Fibroblast of upper back skin (primary cell): ENCODE data around the gene FOCAD.

ENCODE experiments used
- DNase-seq: peaks from one replicate; pipeline ENCODE4 v3.0.0-alpha.2; 2013

Gene FOCAD

DNA sequence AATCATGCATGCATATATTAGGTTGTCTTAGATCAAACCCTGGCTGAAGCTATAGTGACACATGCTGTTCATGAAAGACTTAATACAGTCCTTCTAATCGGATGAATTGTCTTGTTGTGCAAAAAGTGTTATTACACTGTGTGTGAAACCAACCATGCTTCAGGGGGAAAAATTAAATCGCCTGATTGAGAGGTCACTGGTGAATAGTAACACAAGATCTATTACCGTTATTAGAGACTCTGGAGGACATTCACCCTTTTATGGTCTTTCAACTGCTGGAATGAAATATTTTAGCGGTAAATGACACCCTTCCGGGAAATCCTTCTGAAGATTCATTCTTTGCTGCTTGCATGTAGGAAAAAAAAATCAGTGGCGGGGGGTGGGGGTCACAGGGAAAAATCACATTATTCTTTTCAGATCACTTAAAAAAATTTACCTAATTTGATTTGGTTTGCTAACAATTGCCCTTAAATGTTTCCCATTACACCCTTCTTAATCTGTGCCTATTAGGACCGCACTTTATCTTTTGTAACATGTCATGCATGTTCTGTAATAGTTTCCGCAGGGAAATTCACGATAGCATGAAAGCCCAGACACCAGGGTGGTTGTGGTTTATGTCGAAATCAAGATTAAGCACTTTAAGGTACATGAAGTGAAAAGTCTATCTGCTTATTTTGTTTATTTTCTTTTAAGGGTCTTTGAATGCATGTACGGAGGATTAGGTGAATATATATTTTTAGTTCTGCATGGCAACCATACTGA lies 120.6 kb downstream of the FOCAD start:
- DNase-seq, result no peak

DNA sequence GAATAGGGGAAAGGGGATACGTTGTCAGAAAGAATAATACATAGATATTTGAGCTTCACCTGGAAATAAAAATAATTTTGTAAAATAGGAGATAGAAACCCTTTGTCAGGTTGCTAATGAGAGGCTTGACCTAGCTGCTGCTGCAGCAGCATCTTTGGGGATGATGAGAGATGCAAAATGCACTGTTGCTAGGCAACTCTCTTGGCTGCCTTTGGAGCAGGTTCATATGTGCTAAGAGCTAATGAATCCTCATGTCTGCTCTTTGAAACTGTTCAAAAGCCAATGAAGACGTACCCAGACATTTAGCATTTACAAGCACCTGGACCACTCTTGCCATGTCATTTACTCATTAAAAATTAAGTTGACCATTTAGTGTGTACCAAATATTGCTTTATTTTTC lies 121.7 kb downstream of the FOCAD start:
- DNase-seq, result no peak

DNA sequence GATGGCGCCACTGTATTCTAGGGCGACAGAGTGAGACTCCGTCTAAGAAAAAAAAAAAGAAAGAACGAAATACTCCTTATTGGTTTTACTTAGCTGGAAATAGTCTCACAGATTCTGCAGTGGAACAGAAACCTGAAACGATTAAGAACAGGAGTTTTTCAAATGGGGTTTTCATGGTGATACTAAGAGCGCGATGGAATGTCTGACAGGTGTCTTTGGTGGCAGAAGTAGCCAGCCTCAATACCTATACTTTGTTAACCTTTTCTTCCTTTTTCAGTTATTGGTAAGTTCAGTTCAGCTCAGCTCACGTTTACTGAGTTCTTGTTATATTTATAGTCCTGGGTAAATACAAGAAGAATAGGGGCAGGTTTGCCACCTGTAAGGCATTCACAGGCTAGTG lies 123.9 kb downstream of the FOCAD start:
- DNase-seq, result no peak

DNA sequence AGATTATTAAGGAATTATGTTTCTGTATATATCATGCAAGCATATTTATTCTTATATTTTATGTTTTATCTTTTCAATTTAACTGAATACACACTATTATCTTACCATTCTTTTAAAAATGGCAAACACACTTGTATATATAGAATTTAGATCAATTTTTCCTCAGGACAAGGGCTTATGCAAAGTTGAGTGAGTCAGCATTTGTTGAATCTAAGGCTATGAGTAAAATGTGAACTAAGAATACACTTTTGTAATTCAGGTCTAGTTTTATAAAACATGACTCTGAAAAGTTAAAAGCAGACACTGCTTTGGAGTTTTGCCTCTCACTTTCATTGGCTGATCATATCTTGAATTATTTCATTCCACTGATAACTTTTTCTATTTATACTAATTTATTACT lies 127.8 kb downstream of the FOCAD start:
- DNase-seq, result peak; percentile 13

DNA sequence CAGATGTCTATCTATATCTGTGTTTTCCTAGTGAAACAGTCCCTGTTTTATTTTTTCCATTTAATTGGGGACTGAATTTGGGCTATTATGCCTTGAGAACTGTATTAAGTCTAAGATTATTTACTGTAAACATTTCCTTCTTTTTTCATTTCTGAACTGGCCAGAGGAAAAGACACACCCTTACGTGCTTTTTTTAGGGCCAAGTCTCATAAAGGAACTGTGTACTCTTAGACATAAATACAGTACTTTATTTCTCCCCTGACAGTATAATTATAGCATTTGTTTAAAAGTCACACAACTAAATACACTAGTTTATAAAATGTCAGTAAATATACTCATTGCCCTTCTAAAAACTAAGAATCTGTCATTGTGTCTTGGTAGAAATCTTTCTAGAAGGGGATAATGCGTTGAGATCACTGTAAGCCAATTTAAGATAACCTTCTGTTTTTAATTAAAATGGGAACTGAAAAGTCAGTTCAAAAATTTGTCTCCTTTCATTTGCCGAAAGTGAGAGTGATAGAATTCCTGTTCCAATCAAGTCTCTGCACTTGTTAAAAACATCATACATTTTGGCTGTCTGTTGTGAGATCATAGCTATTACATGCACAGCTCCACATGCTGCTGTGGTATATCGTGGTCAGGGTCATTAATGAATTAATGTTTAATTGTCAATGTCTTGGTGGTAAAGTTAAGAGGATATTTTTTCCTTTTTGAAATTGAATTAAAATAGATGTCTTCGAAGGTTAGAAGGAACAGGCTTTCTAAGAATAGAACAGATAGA lies 132.1 kb downstream of the FOCAD start:
- no peak for DNase-seq

DNA sequence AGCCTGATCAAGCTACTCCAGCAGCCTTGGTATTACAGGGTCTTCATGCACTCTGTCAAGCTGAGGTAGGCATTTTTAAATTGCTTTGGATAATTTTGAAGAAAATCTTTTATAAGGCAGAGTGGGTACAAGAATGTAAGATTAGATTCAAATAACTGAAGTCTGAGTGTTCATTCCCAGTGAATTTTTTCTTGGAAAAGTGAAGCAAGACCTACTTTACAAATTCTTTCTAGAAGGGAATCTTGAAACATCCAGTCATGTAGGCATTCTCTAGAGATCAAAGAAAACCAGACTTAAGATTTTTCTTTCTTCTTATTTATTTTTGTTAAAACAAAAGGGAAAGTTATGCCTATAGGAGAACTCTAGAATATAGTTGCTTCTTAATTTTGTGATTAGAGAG lies 139.0 kb downstream of the FOCAD start:
- DNase-seq, result peak; percentile 38

DNA sequence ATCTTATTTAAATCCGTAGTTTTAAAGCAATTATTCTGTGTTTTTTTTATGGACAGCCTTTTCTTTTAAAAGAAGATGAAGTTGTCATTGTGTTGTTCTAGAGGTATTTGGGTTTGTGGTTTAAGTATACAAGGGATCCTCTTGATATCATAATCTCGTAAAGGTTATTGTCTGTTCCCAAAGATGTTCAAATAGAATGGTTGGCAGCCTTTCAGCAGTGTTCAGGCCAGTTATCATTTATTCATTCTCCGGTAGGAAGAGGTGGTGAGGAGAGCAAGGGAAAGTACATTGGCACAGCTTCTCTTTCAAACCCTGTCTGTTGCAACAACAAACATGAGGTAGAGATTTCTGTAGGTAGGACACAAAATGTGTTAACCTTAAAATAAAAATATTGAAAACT lies 147.0 kb downstream of the FOCAD start:
- DNase-seq, result no peak

DNA sequence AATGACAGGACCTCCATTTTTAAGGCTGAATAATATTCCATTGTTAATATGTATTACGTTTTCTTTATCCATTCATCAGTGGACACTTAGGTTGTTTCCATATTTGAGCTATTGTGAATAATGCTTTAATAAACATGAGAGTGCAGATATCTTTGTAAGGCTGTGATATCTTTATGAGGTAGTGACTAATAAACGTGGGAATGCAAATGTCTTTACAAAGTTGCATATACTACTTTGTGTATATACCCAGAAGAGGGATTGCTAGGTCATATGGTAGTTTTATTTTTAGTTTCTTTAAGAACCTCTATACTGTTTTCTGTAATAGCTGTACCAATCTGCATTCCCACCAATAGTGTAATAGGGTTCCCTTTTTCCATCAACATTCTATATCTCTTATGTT lies 148.7 kb downstream of the FOCAD start:
- DNase-seq, result no peak

DNA sequence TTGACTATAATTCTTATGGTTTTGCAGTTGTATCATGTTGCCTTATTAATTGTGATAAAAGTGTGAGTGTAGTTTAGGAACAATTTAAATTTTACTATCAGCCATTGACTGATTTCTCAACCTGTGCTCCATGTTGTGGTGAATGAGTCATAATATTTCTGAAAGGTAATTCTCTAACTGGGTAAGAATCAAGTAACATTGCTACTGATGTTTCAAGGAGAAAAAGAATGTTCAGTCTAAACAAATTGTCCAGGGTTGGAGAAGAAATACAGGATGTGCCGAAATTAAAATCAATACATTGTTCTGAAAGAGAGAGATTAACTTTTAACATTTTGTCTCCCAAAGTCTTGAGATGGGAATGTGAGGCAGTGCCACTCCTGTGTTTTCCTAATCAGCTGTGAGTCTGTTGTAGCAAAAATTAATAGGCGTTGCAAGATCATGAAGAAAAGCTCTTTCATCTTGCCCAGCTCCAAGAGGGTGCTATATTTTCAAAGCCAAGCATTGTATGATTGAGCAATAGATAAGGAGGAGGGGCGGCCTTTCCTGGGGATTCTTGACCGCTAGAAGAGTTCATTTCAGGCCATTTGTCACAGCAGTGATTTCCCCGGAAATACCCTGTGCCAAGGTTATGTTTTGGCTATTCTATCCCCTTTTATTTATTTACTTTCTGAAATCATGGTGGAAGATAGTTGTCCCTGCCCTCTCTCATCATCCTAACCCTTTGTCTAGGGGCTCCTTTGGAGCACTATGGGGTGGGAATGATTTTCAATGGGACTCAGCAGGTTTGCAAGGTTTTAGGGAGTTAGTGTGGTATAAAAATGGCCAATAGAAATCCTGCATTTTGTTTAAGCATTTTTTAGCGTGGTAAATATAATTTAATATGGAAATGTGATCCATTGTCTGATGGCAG lies 151.6 kb downstream of the FOCAD start:
- DNase-seq, result no peak

DNA sequence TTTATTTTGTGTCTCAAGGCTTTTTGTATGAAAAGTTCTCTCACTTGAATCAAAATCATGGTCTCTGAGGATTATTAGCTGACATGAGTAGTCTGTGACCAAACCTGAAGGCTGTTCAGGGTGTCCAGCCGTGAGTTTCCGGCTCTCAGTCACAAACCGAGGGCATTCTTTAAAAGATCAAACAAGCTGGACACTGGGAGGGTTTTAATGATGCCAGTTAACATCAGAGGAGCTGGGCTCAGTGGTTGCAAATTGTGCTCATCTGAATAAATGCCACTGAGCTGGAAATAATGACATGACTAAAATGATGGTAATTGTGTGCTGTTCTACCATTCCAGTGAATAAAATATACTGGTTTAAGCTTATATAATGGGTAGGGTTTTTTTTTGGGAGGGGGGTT lies 153.1 kb downstream of the FOCAD start:
- no peak for DNase-seq

DNA sequence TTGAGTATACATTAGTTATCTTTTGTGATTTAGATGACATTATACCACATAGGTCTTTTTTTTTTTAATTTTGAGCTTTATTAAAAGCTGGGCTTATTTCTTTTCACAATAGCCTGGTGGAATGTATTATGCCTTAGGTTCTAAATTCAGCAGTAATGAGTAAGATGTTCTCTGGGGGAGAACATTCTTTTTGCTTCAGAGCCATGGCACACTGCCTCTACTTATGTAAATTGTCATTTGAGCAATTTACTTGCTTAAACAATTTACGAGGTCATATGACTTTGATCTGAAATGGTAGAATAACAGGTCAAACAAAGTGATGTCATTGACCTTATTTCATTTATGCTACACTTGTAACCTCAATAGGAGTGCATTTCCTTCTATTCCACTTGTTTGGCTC lies 154.2 kb downstream of the FOCAD start:
- DNase-seq, result no peak

DNA sequence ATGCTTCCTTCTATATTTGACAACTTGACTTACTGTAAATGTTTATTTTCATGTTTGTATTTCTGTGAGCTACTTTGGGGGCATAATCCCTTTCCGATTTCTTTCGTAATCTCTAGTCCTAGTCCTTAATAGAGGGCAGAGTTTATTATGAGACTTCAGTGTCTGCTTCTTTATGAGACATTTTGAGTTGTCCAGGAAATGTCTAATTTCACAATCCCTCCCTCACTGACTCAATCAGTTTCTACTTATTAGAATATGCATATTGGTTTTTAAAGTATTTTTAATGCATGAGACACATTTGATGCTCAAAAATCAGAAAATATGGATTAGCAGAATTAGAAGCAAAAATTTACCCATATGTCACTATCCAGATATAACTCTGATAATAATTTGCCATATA lies 160.9 kb downstream of the FOCAD start:
- no peak for DNase-seq

DNA sequence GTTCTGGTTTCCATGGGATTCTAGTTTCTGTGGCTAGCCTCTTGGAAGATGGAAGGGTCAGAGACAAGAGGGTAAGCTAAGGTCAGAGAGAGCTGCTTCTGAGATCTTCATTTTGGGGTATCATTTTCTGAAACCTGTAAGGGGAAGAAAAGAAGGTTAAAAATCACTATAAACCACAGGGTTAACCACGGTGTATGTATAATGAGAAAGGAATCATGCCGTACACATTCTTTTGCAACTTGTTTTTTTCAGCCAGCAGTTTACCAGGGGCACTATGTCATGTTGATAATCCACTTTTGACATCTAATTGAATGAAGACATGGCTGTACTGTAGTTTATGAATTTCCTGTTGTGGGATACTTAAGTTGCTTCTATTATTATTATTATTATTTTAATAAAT lies 164.4 kb downstream of the FOCAD start:
- peak; percentile 69 for DNase-seq

DNA sequence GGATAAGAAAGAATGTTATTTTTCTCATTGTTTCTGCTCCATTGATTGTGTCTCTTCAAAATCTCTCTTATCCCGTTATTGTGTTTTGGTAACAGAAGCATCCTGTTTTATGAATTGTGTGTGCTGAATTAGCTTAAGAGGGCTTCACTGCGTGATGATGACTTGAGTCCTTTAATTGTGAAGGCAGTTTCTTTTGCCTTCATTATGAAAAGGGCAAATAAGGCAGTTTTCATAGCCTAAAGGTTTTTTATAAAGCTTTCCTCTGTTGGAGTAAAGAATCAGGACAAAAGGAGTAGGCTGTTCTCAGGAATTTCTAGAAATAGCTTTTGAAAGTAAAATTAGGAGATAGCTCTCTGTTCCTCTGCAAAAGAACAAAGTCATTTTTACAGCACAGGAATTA lies 169.8 kb downstream of the FOCAD start:
- DNase-seq, result no peak

DNA sequence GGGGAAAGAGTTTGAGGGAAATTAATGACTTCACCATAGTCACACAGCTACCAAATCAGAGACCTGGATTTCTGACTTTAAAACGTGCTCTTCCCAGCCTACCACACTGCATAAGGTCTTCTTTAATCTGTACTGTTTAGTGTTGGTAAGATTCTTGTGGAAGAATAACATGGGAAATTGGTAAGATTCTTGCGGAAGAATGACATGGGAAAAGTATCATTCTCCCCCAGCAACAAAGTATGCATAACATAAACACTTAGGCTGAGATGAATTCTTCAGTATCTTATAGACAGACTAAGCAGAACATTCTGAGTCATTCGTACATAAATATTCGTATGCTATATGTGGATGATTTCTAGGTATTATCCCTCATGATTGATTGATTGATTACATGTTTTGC lies 170.4 kb downstream of the FOCAD start:
- DNase-seq, result peak; percentile 81

DNA sequence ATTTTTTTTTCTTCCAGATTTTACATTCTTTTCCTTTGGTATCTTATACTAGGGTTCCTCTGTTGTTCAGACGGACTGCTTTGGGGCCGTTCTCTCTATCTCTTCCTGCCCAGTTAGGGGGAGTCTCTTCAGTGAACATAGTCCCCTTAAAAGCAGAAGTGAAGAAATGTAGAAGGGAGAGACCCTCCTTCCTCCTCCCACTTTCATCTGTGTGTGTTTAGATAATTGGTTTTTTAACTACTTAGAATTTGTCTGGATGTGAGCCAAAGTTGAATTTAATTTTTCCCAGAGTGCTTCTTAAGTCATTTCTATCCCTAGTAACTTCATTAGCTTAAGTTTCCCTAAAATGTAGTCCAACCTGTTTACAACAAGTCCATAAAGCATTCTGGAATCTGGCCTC lies 179.9 kb downstream of the FOCAD start:
- DNase-seq, result no peak

DNA sequence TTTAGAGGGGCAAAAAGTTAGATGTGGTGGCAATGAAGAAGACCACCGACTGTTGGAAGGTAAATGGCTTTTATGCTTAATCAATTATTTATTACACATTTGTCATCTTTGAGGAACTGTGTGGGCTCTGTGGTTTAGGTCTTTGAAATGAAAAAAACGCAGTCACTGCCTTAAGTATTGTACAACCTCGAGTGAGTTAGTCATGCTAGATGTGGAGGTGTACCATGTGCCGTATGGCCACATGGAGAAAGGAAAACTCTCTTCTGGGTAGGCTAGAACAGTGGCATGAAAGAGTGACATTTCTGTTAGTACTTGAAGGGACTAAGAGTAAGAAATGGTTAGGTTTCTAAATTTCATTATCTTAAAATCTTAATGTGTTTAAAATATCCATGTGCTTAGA lies 181.3 kb downstream of the FOCAD start:
- DNase-seq, result no peak

DNA sequence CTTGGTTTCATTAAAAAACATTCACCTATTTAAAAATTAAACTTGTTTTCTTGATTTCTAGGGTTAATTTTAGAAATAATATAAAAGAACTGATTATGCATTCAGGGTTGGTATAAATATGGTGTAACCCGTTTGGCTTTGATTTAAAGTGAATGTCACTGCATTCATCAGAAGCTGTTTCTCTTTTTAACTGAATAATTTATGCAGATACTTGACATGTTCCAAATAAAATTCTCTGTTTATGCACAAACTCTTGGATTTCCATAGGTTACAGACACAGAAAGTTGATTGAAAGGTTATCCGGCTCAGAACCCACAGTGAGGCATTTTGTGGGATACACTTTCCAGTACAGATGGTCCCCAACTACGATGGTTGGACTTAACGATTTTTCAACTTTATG lies 186.1 kb downstream of the FOCAD start:
- no peak for DNase-seq

DNA sequence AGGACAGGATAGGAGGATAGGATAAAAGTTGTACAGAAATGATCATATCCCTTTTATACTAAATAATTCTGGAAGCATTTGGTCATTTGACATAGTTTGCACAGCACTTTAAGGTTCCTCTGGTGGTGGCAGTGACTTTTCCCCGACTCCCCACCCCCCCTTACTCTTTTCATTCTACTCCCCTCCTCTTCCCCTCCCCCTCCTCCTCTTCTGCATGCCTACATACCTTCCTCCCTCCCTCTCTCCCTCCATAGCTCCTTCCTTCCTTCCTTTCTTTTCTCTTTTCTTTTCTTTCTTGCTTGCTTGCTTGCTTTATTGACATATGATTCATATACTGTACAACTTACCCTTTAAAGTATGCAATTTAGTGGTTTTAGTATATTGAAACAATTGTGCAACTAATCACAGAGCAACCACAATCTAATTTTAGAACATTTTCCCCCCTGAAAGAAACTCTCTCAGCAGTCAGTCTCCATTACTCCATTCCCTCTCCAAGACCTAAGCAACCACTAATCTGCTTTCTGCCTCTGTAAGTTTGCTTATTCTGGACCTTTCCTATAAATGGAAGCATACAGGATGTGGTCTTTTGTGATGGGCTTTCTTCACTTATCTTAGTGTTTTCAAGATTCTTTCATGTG lies 188.4 kb downstream of the FOCAD start:
- DNase-seq, result peak; percentile 95

DNA sequence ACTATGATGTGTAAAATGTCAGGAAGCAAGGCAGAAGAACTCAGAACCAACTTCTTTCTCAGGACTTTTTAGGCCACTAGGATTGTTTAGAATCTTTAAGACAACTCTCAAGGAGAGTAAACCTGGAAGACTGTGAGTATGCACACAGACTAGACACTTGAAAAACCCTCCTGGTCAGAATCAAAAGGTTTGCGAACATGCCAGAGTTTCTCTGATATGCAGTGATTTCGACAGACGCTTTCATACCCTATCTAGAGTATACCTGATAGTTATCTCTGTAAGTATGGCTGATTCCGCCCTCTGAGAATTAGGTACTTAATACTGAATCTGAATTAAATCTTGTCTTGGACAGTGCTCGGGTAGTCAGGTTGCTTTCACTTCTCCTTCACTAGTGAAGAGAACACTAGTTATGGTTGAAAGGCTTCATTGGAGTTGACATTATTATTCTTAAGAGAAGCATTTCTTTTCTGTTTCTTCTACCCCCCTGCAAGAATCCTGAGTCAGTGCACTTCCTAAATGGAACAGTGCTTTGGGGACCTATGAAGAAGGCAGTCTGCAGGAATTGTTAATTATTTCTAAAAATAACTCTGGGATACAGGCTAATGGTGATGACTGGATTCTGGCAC lies 189.3 kb downstream of the FOCAD start:
- peak; percentile 73 for DNase-seq

DNA sequence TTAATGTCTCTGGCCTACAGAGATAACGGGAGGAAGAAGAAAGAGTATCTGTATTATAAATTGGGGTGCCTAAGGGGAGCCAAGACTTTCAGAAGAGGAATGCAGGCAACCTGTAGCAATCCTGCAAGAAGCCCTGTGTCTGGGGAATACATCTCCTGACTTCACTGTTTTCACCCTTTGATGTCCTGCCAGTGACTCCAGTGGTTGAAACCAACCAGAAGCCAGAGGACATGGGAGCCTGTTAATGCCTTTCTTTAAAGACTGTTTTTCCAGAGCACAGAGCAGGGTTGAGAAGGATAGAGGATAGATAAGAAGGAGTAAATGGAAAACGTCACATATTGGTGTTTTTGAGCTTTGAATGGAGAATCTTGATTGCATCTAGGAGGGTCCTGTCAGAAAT lies 196.2 kb downstream of the FOCAD start:
- DNase-seq, result no peak

DNA sequence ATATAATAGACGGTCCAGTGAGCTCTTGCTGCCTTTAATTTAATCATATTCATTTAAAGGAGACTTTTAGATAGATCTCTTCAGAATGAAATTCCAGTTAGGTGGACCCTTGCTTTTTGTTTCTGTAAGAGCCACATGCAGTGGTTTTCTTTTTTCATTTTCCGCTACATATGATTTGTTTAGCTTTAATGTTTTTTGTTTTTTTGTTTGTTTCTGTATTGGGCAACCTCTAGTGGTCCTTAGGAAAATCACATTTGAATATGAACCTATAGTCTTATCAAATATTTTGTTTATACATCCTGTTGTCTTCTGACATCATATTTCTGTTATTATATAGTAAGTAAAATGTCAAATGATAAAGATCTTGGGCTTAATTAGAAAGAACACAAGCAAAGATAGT lies 196.6 kb downstream of the FOCAD start:
- no peak for DNase-seq
